Measurements from ENCODE around the gene RPS27L. TPM values are rescaled to one million over a fixed set of nuclear protein-coding genes. Genes with fewer than 3 reads are reported as not detected.

The RPS27L gene
- total and polyA plus RNA-seq, 4 donors = 69.6 to 176 (median 84.6) TPM

GRCh38 chr15:63186065-63186464 is 28.8 kb upstream of the RPS27L start:
- H3K27ac ChIP-seq (ENCODE audit: low read depth in 1 of 2, low read length in 1 of 2) = no peak overlapping the region
- DNase-seq = no peak
- H3K9ac ChIP-seq (ENCODE audit: insufficient read depth in 1 of 2, low read length in 2 of 2) = no peak overlapping the region
- no peaks in the 10 kb centered on the region for H3K27me3 ChIP-seq (ENCODE audit: control insufficient read depth in 3 of 3, insufficient read depth in 3 of 3, low read length in 2 of 3)
- no peaks in the 10 kb centered on the region for H3K9me3 ChIP-seq (ENCODE audit: control insufficient read depth in 4 of 4, insufficient read depth in 3 of 4, low read length in 3 of 4)
- H3K4me1 ChIP-seq (ENCODE audit: control insufficient read depth in 5 of 5, insufficient read depth in 5 of 5, low read length in 5 of 5) = peaks cover 0 to 17% (median 4%) of the 10 kb centered on the region in 5 donors
- ATAC-seq (ENCODE audit: insufficient read depth, low FRiP score) = no peak
- H3K4me3 ChIP-seq = no peak overlapping the region
- 60 to 74% methylated on average over 2 of the region's 2 CpGs for WGBS, 2 donors
- no peaks in the 10 kb centered on the region for H3K36me3 ChIP-seq (ENCODE audit: control insufficient read depth in 4 of 4, insufficient read depth in 4 of 4, low read length in 4 of 4)
- no peak for TF ChIP-seq CTCF (IDR thresholded peaks at IDR 0.05; ENCODE audit: control extremely low read depth, extremely low read depth)

- DNase-seq = no peak
These were observed 27.9 kb upstream of the RPS27L start for GRCh38 chr15:63185206-63185605.

GRCh38 chr15:63181648-63182047 is 24.4 kb upstream of the RPS27L start:
- H3K36me3 ChIP-seq (ENCODE audit: control insufficient read depth in 4 of 4, insufficient read depth in 4 of 4, low read length in 4 of 4) = no peaks in the 10 kb centered on the region
- H3K27me3 ChIP-seq (ENCODE audit: control insufficient read depth in 3 of 3, insufficient read depth in 3 of 3, low read length in 2 of 3) = no peaks in the 10 kb centered on the region
- H3K9me3 ChIP-seq (ENCODE audit: control insufficient read depth in 4 of 4, insufficient read depth in 3 of 4, low read length in 3 of 4) = no peaks in the 10 kb centered on the region
- DNase-seq (no peak), ATAC-seq (ENCODE audit: insufficient read depth, low FRiP score) (no peak)
- H3K9ac ChIP-seq (ENCODE audit: insufficient read depth in 1 of 2, low read length in 2 of 2) = no peak overlapping the region
- H3K4me3 ChIP-seq = no peak overlapping the region
- peaks cover 0 to 3% (median 0%) of the 10 kb centered on the region in 5 donors for H3K4me1 ChIP-seq (ENCODE audit: control insufficient read depth in 5 of 5, insufficient read depth in 5 of 5, low read length in 5 of 5)
- no peak for TF ChIP-seq CTCF (IDR thresholded peaks at IDR 0.05; ENCODE audit: control extremely low read depth, extremely low read depth)
- WGBS, 2 donors = 84 to 94% methylated on average over 2 of the region's 2 CpGs
- H3K27ac ChIP-seq (ENCODE audit: low read depth in 1 of 2, low read length in 1 of 2) = no peak overlapping the region

More at GRCh38 chr15:63185206-63185605, 27.9 kb upstream of the RPS27L start:
- H3K4me3 ChIP-seq = no peak overlapping the region
- H3K27me3 ChIP-seq (ENCODE audit: control insufficient read depth in 3 of 3, insufficient read depth in 3 of 3, low read length in 2 of 3) = no peaks in the 10 kb centered on the region
- 63 to 68% methylated on average over 2 of the region's 2 CpGs for WGBS, 2 donors
- no peak for TF ChIP-seq CTCF (IDR thresholded peaks at IDR 0.05; ENCODE audit: control extremely low read depth, extremely low read depth)
- no peaks in the 10 kb centered on the region for H3K36me3 ChIP-seq (ENCODE audit: control insufficient read depth in 4 of 4, insufficient read depth in 4 of 4, low read length in 4 of 4)
- no peaks in the 10 kb centered on the region for H3K9me3 ChIP-seq (ENCODE audit: control insufficient read depth in 4 of 4, insufficient read depth in 3 of 4, low read length in 3 of 4)
- H3K27ac ChIP-seq (ENCODE audit: low read depth in 1 of 2, low read length in 1 of 2) = no peak overlapping the region
- H3K4me1 ChIP-seq (ENCODE audit: control insufficient read depth in 5 of 5, insufficient read depth in 5 of 5, low read length in 5 of 5) = peaks cover 0 to 8% (median under 1%) of the 10 kb centered on the region in 5 donors
- no peak for ATAC-seq (ENCODE audit: insufficient read depth, low FRiP score)
- no peak overlapping the region for H3K9ac ChIP-seq (ENCODE audit: insufficient read depth in 1 of 2, low read length in 2 of 2)

GRCh38 chr15:63180746-63181145 is 23.5 kb upstream of the RPS27L start:
- TF ChIP-seq CTCF (IDR thresholded peaks at IDR 0.05; ENCODE audit: control extremely low read depth, extremely low read depth) = no peak

More at GRCh38 chr15:63180746-63181145, 23.5 kb upstream of the RPS27L start:
- no peaks in the 10 kb centered on the region for H3K27me3 ChIP-seq (ENCODE audit: control insufficient read depth in 3 of 3, insufficient read depth in 3 of 3, low read length in 2 of 3)
- H3K4me1 ChIP-seq (ENCODE audit: control insufficient read depth in 5 of 5, insufficient read depth in 5 of 5, low read length in 5 of 5) = peaks cover 0 to 3% (median 0%) of the 10 kb centered on the region in 5 donors
- no peak overlapping the region for H3K27ac ChIP-seq (ENCODE audit: low read depth in 1 of 2, low read length in 1 of 2)
- H3K9me3 ChIP-seq (ENCODE audit: control insufficient read depth in 4 of 4, insufficient read depth in 3 of 4, low read length in 3 of 4) = no peaks in the 10 kb centered on the region
- 96% methylated on average over 2 of the region's 2 CpGs for whole genome bisulfite sequencing, 2 donors
- DNase-seq = no peak
- no peak overlapping the region for H3K4me3 ChIP-seq
- H3K36me3 ChIP-seq (ENCODE audit: control insufficient read depth in 4 of 4, insufficient read depth in 4 of 4, low read length in 4 of 4) = no peaks in the 10 kb centered on the region
- no peak for ATAC-seq (ENCODE audit: insufficient read depth, low FRiP score)
- H3K9ac ChIP-seq (ENCODE audit: insufficient read depth in 1 of 2, low read length in 2 of 2) = no peak overlapping the region
